GM21576 (cell line): ENCODE data around the gene MYH15.

Source experiments
- ATAC-seq: cut with Tn5 transposase; IDR thresholded peaks from one replicate; pipeline ENCODE4 v1.9.1; 2021; ENCODE audit warnings: mild to moderate bottlenecking, moderate library complexity; ENCODE audit not compliant: unreplicated experiment

Gene MYH15

DNA sequence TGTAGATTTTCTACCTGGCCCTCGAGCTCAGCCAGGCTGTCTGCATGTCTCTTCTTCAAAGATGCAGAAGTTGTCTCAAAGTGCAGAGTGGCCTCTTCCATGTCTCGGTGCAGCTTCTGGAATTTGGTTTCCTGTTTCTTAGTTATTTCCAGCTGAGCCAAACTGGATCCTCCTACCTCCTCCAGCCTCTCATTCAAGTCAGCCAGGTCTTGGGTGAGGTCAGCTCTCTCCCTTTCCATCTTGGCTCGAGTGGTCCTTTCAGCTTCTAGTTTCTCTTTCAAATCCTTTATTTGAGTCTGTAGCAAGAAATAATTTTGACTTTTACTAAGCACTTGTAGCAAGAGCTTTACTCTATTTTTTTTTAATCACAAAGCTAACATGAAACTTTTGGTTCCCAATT lies 81.8 kb downstream of the MYH15 start:
- no peak for ATAC-seq

DNA sequence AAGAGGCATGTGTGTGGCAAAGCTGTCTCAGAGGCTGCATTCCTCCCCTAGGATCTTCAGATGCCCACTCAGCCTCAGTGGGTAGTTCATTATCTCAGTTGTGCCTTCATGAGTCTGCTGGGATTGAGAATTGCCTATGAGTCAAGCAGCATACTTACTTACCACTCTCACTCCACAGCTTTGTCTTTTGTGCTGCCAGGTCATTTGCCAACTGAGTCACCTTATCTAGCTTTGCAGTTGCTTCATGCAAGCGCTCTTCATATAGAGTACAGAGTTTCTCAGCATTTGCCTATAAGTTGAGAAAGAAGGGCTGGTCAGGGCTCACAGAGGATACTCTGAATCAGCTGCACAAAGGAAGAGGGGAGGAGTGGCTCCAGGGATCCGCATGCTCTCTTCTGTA lies 89.5 kb downstream of the MYH15 start:
- no peak for ATAC-seq

DNA sequence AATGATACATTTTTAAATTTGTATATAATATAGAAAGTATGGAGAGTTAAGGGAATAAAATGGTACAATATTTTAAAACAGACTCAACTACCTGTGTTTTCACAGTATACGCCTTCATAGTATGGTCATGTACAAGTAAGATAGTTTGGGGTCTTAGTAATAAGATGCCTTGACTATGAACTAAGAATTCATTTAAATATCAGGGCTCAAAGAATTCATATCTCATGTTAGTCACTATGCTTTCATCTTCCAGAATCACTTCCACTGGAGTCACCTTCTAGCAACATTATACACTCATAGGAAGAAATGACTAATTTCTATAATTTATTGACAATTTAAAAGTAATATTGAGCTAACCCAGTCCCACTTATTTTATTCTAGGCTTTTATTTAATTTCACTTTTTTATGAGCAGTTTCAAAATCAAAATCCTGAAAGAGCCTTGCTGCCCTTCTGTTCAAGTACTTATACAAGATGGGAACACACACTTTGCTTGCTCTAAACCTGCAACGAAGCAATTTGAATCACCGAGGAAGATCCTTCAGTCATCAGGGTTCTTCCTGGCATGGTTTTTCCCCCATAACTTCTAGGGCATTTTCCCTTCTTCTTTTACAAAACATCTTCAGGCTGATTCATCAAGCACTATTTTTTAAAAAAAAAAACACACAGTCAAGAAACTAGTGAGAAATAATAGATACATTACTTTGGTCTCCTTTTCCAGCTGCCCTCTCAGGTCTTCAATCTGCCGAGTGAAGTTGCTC lies 94.1 kb downstream of the MYH15 start:
- ATAC-seq = no peak

DNA sequence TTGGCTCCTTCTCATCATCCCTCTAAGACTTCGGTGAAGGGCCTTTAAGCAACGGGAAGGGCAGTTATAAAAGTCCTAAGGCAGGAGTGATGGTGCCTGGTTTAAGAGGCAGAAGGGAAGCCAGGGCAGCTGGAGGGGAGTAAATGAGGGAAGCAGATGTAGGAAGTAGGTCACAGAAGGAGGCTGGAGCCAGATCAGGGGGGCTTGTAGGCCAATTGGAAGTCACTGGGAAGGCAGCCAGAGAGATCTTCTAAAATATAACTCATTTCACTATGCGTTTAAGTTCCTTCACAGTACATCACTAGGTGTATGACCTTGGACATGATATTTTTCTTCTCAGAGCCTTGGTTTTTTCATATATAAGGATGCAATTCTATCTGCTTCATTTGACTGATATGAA lies 94.7 kb downstream of the MYH15 start:
- ATAC-seq = no peak

DNA sequence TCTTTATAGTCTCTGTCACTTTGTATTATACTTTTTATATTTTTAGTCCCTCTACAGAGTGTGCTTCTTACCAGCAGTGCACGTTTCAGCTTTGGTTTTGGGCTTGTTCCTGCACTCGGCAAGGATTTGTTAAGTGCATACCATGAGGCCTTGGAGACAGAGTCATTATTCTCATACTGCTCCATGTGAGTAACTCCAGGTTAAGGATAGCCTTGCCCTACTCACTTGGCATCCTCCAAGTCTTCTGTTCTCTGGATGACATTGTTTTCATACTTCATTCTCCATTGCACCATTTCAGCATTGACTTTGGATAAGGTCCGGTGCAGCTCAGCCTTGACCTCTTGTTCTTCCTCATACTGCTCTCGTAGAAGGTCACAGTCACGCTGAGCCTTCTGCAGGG lies 96.4 kb downstream of the MYH15 start:
- ATAC-seq = no peak

DNA sequence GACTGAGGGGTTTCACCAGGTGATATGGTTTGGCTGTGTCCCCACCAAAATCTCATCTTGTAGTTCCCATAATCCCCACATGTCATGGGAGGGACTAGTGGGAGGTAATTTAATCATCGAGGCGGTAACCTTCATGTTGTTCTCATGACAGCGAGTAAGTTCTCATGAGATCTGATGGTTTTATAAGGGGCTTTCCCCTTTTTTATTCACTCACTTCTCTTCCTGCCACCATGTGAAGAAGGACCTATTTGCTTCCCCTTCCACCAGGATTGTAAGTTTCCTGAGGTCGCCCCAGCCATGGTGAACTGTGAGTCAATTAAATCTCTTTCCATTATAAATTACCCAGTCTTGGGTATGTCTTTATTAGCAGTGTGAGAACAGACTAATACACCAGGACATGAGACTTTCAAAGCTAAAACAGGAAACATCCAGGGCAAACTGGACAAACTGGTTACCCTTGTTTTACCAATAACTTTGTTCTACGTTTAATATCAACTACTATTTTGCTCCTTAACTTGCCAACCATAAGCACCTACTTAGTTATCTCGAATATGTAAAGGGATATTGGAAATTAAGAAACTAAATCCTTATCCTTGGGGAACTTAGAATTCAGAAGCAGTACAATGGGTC lies 98.2 kb downstream of the MYH15 start:
- ATAC-seq = no peak

DNA sequence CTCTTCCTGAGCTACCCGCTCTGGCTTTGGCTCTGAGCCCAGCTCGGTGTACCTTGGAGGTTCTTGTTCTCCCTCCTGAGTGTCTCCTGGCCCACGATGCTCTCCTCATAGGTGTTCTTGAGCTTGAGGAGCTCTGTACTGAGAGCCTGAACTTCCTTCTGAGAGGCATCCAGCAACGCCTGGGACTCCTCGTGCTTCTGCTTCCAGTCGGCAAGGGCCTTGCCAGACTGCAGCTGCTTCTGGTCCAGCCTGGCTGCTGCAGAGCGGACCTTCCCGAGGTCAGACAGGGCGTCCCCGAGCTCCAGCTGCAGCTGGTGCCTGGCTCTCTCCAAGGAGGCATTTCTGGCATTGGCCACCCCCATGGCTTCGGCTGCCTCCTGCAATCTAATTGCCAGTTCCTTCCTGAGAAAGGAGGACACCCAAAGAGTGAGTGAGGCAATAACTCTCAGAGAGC lies 99.8 kb downstream of the MYH15 start:
- no peak for ATAC-seq

DNA sequence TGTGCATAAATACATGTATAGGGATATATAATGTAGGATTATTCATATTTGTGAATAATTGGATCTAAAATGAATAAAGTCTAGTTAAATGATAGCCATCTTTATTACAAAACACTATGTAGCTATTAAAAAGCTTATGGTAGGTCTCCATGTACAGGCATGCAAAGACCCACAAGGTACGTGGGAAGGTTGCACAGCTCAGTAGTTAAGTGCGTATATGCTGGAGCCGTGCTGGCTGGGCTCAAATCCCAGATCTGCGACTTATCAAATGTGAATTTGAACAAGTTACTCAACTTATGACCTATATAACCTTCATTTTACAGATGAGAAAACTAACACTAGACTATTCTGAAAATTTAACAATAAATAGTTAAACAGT lies 100.6 kb downstream of the MYH15 start:
- no peak for ATAC-seq

DNA sequence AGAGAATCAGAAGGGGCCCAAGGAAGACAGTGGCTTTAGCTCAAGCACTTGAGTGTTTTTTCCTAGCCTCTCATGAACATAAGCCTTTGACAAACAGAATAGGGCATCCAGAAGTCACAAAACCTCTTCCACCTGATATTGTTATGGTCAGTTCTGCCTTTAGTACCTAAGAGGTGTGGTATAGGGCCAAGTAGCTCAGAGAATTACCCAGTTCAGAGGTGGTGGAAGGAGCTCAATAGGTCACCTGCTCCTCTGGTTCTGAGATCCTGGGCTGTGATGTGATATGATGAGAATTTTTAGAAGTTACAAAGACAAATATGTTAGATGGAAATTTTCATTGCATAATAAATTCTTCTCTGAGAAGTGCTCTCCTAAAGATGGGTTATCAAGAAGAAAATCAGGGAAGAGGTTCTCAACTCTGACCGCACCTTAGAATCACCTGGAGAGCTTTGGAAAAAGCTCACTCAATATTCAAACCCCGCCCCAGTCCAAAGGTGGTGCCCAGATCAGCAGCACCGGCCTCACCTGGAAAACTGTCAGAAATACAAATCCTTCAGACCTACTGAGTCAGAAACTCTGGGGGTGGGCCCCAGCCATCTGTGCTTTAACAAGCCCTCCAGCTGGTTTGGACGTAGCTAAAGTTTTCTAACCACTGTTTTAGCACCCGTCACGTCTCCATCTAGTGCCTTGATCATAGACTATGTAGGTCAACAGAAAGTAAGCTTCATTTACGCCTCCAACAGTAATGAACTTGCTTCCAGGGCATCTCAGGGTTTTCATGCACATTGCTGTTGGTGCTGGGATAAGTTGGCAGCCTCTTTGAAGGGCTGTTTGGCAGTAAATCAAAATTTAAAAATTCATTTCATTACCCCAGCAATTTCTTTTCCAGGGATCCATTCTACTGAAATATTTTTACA lies 101.3 kb downstream of the MYH15 start:
- no peak for ATAC-seq

DNA sequence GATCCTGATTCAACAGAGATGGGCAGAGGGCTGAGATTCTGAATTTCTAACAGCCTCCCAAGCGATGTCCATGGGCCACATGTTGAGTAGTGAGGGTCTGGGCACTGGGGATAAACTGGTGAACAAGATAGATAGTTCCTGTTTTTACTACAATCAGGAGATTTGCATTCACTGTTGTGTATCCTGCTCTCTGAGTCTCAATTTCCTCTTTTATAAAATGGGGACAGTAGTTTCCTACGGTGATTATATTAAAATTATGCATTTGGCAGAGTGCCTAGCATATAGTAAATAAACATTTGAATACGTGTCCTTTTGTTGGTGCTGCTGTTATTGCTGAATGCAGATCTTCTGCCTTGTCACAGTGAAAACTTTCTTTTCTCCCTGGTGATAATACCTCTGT lies 102.5 kb downstream of the MYH15 start:
- no peak for ATAC-seq

DNA sequence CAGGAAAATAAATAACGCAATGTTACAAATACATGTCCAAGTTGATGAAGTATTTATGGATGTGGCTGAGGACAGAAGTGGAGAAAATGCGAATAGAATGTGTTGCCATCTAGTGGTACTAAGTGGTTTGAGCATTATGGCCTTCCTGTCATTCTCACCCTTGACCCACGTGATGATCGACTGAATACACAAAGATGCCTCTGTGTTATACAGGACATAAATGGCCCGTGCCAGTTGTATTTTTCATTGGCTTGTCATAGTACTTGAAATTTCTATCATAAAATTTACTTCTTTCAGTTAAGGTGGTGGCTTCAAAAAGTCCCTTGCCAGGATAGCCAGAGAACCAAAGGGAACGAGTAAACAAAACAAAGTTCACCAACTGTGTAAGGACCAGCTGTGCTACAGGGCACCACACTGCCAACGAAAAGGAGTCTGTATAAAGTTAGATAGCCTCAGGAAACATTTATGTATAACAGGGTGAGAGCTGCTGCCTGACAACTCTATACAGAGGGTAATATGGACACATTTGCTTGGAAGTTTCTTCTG lies 103.7 kb downstream of the MYH15 start:
- ATAC-seq = peak; percentile 95

DNA sequence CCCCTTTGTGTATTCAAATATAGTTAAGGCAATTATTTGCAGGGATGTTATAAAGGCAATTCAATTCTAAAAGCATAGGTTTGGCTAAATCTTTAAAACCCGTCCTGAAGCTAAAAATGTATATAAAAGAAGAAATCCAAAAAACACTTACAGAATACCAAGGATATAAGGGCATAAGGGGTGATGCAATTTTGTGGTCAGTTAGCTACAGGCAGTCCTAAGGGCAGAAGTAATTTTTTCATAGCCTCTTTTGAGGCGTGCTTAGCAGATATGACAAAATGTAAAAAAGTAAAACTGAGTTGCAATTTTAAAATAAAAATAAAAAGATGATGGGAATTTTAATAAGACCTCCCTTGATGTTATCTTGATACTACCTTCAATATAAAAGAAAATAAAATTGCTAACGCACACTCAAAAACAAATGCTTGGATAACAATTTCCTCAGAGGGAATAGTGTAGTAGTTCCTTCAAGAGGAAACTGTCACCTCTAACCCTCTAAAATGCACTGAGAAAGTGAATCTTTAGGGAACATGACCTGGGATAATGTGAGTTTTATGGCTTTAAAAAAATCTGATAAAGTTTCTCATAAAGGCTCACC lies 104.2 kb downstream of the MYH15 start:
- peak; percentile 17 for ATAC-seq

DNA sequence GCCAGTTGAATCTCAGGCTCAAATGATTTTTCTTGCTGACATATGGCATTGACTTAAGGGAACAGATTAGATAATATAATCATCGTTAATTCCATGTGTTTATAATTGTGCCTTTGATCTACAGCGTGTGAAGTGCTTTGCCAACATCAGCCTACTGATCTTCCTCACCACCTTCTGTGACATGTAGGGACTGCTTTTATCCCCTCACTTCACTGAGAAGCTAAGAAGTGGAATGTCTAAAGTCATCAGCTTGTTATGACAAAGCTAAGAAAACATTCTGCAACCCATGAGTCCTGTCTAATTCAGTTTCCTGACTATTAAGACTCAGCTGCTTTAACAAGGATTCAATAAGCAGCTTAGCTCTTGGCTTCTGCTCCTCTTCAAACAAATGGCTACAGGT lies 106.0 kb downstream of the MYH15 start:
- no peak for ATAC-seq

DNA sequence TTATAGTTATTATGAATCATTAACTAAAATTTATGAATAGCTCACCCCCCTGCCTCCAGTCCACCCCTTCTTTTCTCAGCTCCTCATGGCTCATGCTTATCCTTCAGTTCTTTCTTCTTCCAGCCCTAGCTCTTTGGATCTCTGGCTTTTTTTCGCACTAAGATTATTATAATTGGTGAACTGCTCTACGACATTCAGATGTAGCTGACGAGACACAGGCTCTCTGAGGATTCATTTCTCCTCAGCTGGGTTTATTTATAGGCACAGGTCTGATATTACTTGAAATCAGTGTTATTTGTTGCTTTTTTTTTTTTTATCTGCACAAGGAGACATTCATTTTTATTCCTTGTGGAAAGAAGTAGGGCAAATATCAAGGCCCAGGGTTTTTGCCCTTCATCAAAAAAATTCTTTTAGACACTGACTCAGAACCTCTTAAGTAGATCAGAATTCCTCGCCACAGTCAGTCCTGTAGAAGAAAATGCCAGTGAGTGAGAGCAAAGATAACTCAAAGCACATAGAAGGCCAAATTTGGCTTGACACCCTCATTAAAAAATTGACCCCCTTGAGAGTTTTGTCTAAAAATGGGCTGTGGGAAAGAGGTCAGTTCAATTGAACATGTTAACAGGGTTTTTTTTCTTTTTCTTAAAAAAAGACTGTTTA lies 106.6 kb downstream of the MYH15 start:
- no peak for ATAC-seq

DNA sequence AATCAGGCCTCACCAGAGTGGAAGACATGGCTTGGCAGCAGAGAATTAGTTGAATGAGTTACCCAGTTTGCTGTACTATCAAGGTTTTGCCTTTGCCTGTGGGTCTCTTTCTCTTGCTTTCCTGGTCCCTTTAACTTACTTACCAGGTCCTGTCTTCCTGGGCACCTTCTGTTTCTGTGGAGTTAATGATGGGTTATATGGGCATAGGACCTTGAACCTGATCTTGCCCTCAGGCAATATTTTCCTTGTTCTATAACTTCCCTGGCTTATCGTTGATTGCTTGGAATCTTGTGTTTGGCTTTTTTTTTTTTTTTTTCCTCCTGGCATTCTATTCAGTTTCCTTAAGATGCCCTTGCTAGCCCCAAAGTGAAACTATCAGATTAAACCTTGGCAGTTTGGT lies 107.2 kb downstream of the MYH15 start:
- no peak for ATAC-seq

DNA sequence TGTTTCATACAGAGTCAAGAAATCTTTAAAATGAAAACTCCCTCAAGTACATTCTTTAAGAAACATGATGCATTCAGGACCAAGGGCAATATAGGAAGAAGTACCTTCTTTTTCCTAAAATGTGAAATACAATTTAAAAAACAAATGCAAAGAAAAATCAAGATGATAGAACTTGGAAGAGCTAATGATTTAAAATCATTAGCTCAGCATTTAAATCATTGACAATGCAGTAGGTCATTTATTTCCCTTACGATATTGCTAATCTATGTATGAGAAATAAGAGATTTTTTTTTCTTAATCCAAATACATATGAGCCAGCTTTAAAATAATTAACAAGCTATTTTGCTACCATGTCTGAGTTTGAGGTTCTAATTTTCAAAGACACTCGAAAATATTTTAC lies 108.6 kb downstream of the MYH15 start:
- ATAC-seq = no peak

DNA sequence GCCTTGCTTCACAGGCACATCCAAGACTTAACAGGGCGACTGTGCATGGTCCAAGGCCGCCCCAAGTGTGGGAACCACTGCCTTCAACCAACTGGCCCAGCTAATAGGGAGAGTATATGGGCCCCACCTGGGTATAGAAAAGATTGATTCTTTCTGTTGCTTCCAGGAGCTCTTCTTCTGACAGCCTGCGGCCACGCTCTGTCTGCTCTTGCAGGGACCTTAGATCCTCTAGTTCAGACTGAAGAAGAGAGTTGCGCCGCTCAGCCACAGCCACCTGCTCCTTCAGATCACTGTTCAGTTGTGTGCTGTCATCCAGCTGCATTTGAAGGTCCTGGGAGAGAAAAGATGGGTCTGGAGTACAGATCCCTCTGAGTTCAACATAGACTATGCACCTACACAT lies 111.9 kb downstream of the MYH15 start:
- no peak for ATAC-seq

DNA sequence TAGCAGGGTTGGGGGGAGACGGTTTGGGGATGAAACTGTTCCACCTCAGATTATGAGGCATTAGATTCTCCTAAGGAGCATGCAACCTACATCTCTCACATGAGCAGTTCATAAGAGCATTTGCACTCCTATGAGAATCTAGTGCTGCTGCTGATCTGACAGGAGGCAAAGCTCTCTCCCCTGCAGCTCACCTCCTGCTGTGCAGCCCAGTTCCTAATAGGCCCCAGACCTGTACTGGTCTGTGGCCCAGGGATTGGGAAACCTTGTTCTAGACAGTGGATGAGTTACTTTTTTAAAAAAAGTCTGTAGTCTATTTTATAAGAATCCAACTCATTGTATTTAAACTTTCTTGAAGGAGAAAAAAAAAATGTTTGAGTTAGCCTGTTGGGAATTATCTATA lies 114.1 kb downstream of the MYH15 start:
- no peak for ATAC-seq

DNA sequence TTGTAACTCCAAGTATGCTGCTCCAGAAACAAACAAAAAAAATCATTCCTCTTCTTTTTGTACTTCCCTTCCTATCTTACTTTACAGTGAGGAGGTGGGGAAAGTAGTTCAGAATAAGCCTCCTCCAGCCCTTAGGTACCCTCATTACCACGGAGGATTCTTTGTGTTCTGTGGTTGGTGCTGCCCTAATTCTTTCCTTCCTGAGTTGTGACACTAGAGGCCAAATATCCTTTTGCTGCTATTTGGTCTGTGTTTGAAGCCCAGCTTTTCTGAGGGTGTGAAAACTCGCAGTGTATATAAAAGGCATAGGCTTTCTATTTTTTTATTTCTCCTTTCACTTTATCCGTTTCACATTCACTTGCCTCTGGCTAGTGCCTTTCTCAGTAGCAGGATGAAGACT lies 115.8 kb downstream of the MYH15 start:
- no peak for ATAC-seq

DNA sequence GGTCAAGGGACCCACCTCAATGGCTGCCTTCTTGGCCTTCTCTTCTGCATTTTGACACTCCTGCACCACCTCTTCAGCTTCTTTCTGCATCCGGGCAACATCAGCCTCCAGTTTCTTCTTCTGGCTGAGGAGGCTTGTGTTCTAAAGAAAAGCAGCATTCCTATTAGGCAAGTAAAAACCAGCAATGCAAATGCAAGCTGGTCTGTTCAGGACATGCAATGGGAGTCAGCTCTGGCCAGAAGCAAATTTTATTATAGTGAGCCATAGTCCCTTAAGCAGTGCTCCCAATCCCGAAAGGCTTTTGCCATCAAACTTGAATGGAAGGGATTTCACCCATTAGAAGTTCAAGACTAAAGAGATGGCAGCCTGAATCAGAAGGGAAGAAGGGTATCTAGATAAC lies 116.4 kb downstream of the MYH15 start:
- no peak for ATAC-seq
